ENCODE measurements around the gene MFF. TPM values are rescaled to one million over a fixed set of nuclear protein-coding genes. Genes with fewer than 3 reads are reported as not detected.

MFF gene
- total and polyA plus RNA-seq, 2 of the 8 experiments (the other 6 are each of a cell fraction or from before 2014, with no cell fraction given) = 36.2 to 86.8 TPM

DNA sequence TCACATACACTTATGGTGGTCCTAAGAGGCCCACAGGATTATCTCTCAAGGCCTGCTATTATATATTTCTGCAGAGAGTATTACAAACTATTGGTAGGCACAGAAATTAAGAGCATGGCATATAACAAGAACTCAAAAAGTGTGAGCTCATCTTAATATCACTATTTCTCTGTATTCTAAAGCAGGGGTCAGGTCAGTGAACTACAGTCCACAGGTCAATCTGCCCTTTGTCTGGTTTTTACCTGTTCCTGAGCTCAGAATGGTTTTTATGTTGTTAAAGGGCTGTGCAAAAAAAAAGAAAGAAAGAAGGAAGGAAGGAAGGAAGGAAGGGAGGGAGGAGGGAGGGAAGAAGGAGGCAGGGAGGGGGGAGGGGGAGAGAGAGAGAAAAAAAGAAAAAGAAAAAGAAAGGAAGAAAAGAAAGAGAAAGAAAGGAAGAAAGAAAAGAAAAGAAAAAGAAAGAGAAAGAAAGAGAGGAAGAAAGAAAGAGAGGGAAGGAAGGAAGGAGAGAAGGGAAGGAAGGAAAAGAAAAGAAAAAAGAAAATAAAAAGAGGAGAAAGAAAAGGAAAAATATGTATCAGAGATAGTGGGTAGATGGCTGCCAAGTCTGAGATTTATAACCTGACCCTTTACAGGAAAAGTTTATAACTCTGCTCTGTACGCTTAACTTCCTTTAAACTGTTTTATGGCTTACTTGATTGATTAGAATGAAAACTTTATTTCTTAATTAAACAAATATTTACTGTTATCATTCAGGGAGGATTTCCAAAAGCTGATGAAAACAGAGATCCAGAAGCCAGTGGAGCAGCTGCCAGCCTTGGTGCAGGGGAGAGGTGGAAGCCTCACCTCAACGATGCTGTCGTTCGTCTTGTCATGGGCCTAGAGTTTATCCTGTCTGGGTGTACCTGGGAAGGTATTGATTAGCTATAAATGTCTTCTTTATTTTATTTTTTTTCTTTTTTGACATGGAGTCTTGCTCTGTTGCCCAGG is 73.9 kb downstream of the MFF start (continued):
- TF ChIP-seq MAFK (IDR thresholded peaks at IDR 0.05; ENCODE audit: low read depth, low read length) = no peak
- no peak for TF ChIP-seq KDM1A (IDR thresholded peaks at IDR 0.05; ENCODE audit: borderline replicate concordance, low read length)
- no peak for TF ChIP-seq CREB1 (IDR thresholded peaks at IDR 0.05)
- TF ChIP-seq FOSL1 (IDR thresholded peaks at IDR 0.05; ENCODE audit: insufficient read depth, low read depth, low read length) = no peak
- TF ChIP-seq TBP (IDR thresholded peaks at IDR 0.05; ENCODE audit: low read depth, low read length) = no peak
- no peak for TF ChIP-seq BACH1 (IDR thresholded peaks at IDR 0.05; ENCODE audit: low read length)
- TF ChIP-seq HDAC6 (IDR thresholded peaks at IDR 0.05; ENCODE audit: low read depth, low read length) = no peak

All from H1 (cell line).